HG03521 (cell line): Measurements from ENCODE around the gene SOCS4.

Source experiments
- ATAC-seq: cut with Tn5 transposase; IDR thresholded peaks from one replicate; pipeline ENCODE4 v1.9.1; 2021; ENCODE audit warnings: mild to moderate bottlenecking, moderate library complexity; ENCODE audit not compliant: unreplicated experiment

Gene SOCS4

GRCh38 chr14:55084401-55085059, 57.5 kb downstream of the SOCS4 start:
- ATAC-seq = no peak

- ATAC-seq = no peak
Observed at GRCh38 chr14:55085060-55085660, 58.1 kb downstream of the SOCS4 start.

GRCh38 chr14:55086938-55087337, 59.9 kb downstream of the SOCS4 start:
- ATAC-seq = no peak

- no peak for ATAC-seq
Observed at GRCh38 chr14:55088356-55088755, 61.3 kb downstream of the SOCS4 start.

- no peak for ATAC-seq
Observed at GRCh38 chr14:55092341-55092740, 65.3 kb downstream of the SOCS4 start.

- ATAC-seq = no peak
Observed at GRCh38 chr14:55094292-55095157, 67.5 kb downstream of the SOCS4 start.

GRCh38 chr14:55097881-55098560, 71.0 kb downstream of the SOCS4 start:
- ATAC-seq = peak; percentile 66

GRCh38 chr14:55098561-55098898, 71.5 kb downstream of the SOCS4 start:
- no peak for ATAC-seq
